ENCODE results near the gene USP25. TPM values are rescaled to one million over a fixed set of nuclear protein-coding genes. Genes with fewer than 3 reads are reported as not detected.
A peak's percentile ranks its signal among the peaks of the same experiment; 100 is the strongest.

USP25 gene
- total and polyA plus RNA-seq, 7 donors: 20.0 to 149 (median 104) TPM

GRCh38 chr21:15751546-15751945 is 21.8 kb downstream of the USP25 start:
- Histone ChIP-seq H3K27ac (no peak overlapping the region), H3K9me3 (no peaks in the 10 kb centered on the region), H3K36me3 (ENCODE audit: insufficient read depth in 1 of 2, low read depth in 1 of 2) (no peaks in the 10 kb centered on the region), H3K4me3 (no peak overlapping the region), H3K4me1 (peaks cover 81% of the 10 kb centered on the region), H3K27me3 (ENCODE audit: insufficient read depth in 3 of 3, low read length in 2 of 3) (no peaks in the 10 kb centered on the region)
- no peak for TF ChIP-seq CTCF (IDR thresholded peaks at IDR 0.05)
- DNase-seq: no peak
- no peak for ATAC-seq
- intact Hi-C loops (cut with DNase I): no loop called here

- intact Hi-C loops (cut with DNase I): no loop called here
- 67 to 86% (median 74%) methylated on average over 3 of the region's 3 CpGs for WGBS, 3 donors
- H3K4me1 ChIP-seq: peaks cover 87% of the 10 kb centered on the region
Observed at GRCh38 chr21:15752763-15753407, 23.1 kb downstream of the USP25 start.

GRCh38 chr21:15753741-15754140 is 24.0 kb downstream of the USP25 start:
- DNase-seq (no peak), ATAC-seq (no peak)
- H3K27ac ChIP-seq: no peak overlapping the region
- H3K4me1 ChIP-seq: peaks cover 78% of the 10 kb centered on the region
- H3K4me3 ChIP-seq: no peak overlapping the region
- no peaks in the 10 kb centered on the region for H3K9me3 ChIP-seq
- intact Hi-C loops (cut with DNase I): no loop called here
- no peaks in the 10 kb centered on the region for H3K27me3 ChIP-seq (ENCODE audit: insufficient read depth in 3 of 3, low read length in 2 of 3)
- no peak for TF ChIP-seq CTCF (IDR thresholded peaks at IDR 0.05)
- no peaks in the 10 kb centered on the region for H3K36me3 ChIP-seq (ENCODE audit: insufficient read depth in 1 of 2, low read depth in 1 of 2)
- WGBS, 3 donors: 86 to 94% (median 90%) methylated on average over 1 of the region's 1 CpG

More at GRCh38 chr21:15752763-15753407, 23.1 kb downstream of the USP25 start:
- Histone ChIP-seq H3K9me3 (no peaks in the 10 kb centered on the region), H3K27ac (no peak overlapping the region), H3K27me3 (ENCODE audit: insufficient read depth in 3 of 3, low read length in 2 of 3) (no peaks in the 10 kb centered on the region), H3K36me3 (ENCODE audit: insufficient read depth in 1 of 2, low read depth in 1 of 2) (no peaks in the 10 kb centered on the region), H3K4me3 (no peak overlapping the region)
- no peak for ATAC-seq
- no peak for DNase-seq
- TF ChIP-seq CTCF (IDR thresholded peaks at IDR 0.05): no peak

GRCh38 chr21:15754640-15755039 is 24.9 kb downstream of the USP25 start:
- intact Hi-C loops (cut with DNase I): no loop called here
- Histone ChIP-seq H3K27ac (no peak overlapping the region), H3K27me3 (ENCODE audit: insufficient read depth in 3 of 3, low read length in 2 of 3) (no peaks in the 10 kb centered on the region), H3K4me1 (peaks cover 75% of the 10 kb centered on the region), H3K9me3 (no peaks in the 10 kb centered on the region), H3K36me3 (ENCODE audit: insufficient read depth in 1 of 2, low read depth in 1 of 2) (no peaks in the 10 kb centered on the region), H3K4me3 (no peak overlapping the region)
- no peak for DNase-seq
- ATAC-seq: peak in 3 of 4 donors; percentile 47 to 77 (median 68)
- WGBS, 3 donors: 26 to 50% (median 41%) methylated on average over 1 of the region's 1 CpG
- no peak for TF ChIP-seq CTCF (IDR thresholded peaks at IDR 0.05)

GRCh38 chr21:15755125-15755524 is 25.3 kb downstream of the USP25 start:
- H3K27ac ChIP-seq: peak overlapping the region; percentile 31
- H3K36me3 ChIP-seq (ENCODE audit: insufficient read depth in 1 of 2, low read depth in 1 of 2): no peaks in the 10 kb centered on the region
- no peaks in the 10 kb centered on the region for H3K27me3 ChIP-seq (ENCODE audit: insufficient read depth in 3 of 3, low read length in 2 of 3)
- no peaks in the 10 kb centered on the region for H3K9me3 ChIP-seq
- no peak for TF ChIP-seq CTCF (IDR thresholded peaks at IDR 0.05)
- WGBS, 3 donors: 86 to 92% (median 92%) methylated on average over 3 of the region's 3 CpGs
- peak in 2 of 4 donors; percentile 9 to 62 for ATAC-seq
- DNase-seq: no peak
- intact Hi-C loops (cut with DNase I): no loop called here
- peaks cover 78% of the 10 kb centered on the region for H3K4me1 ChIP-seq
- H3K4me3 ChIP-seq: no peak overlapping the region

All from psoas muscle (tissue), 8 donors.